Lower lobe of right lung (tissue), 2 donors: Measurements from ENCODE around the gene C2orf92. TPM values are rescaled to one million over a fixed set of nuclear protein-coding genes. Genes with fewer than 3 reads are reported as not detected.

Experiments used
- ATAC-seq, 2 donors: fragments of 200-7000 bp; cut with Tn5 transposase; one replicate each; pipeline ENCODE4 v1.9.1; 2020 to 2022; ENCODE audit warnings: mild to moderate bottlenecking in 2 of 2, moderate library complexity in 2 of 2
- DNase-seq: peaks from one replicate; pipeline ENCODE4 v3.0.0-alpha.2; 2020
- H3K27ac ChIP-seq: fragments of 200-600 bp; one replicate; pipeline ENCODE4 v1.8.0; 2022
- H3K27me3 ChIP-seq: fragments of 200-600 bp; one replicate; pipeline ENCODE4 v1.8.0; 2022; ENCODE audit warnings: low read depth
- H3K36me3 ChIP-seq: fragments of 200-600 bp; one replicate; pipeline ENCODE4 v1.8.0; 2022; ENCODE audit warnings: mild to moderate bottlenecking
- H3K4me1 ChIP-seq: fragments of 200-600 bp; one replicate; pipeline ENCODE4 v1.8.0; 2022
- H3K4me3 ChIP-seq: fragments of 200-600 bp; one replicate; pipeline ENCODE4 v1.8.0; 2022; ENCODE audit warnings: mild to moderate bottlenecking
- H3K9me3 ChIP-seq: fragments of 200-600 bp; one replicate; pipeline ENCODE4 v1.8.0; 2022
- intact Hi-C: fragments of 100-400 bp; cut with DNase I; formaldehyde crosslinking; loops from one replicate; pipeline ENCODE4 v1.11.0; 2022
- total RNA-seq: library from RNA; stranded (reverse); fragmentation: NEBNext Ultra II Directional; extraction: Animal tissue kit (Norgen Biotek cat#: 25700); gene quantifications from one replicate; pipeline ENCODE4 v1.2.1, GENCODE V29; 2021
- TF ChIP-seq, protein P1 (sequence below): fragments of 200-600 bp; IDR thresholded peaks from one replicate; pipeline ENCODE4 v1.8.0; 2022; ENCODE audit warnings: antibody characterized with exemption, mild to moderate bottlenecking
- donor health status: DM: no; HTN: yes; CAD: no; lungs with severe emphysema.

The C2orf92 gene
- total RNA-seq, 1 donor from 2014 or later, result 15.1 TPM

GRCh38 chr2:97741686-97742085 is 72.2 kb downstream of the C2orf92 start:
- ATAC-seq, result no peak
- intact Hi-C loops, result no loop called here
- no peak for DNase-seq
- Histone ChIP-seq H3K4me3 (no peak overlapping the region), H3K27ac (no peak overlapping the region), H3K36me3 (no peaks in the 10 kb centered on the region), H3K4me1 (peaks cover 7% of the 10 kb centered on the region), H3K9me3 (no peaks in the 10 kb centered on the region), H3K27me3 (no peaks in the 10 kb centered on the region)
- TF ChIP-seq, protein P1, sequence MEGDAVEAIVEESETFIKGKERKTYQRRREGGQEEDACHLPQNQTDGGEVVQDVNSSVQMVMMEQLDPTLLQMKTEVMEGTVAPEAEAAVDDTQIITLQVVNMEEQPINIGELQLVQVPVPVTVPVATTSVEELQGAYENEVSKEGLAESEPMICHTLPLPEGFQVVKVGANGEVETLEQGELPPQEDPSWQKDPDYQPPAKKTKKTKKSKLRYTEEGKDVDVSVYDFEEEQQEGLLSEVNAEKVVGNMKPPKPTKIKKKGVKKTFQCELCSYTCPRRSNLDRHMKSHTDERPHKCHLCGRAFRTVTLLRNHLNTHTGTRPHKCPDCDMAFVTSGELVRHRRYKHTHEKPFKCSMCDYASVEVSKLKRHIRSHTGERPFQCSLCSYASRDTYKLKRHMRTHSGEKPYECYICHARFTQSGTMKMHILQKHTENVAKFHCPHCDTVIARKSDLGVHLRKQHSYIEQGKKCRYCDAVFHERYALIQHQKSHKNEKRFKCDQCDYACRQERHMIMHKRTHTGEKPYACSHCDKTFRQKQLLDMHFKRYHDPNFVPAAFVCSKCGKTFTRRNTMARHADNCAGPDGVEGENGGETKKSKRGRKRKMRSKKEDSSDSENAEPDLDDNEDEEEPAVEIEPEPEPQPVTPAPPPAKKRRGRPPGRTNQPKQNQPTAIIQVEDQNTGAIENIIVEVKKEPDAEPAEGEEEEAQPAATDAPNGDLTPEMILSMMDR, result no peak

DNA sequence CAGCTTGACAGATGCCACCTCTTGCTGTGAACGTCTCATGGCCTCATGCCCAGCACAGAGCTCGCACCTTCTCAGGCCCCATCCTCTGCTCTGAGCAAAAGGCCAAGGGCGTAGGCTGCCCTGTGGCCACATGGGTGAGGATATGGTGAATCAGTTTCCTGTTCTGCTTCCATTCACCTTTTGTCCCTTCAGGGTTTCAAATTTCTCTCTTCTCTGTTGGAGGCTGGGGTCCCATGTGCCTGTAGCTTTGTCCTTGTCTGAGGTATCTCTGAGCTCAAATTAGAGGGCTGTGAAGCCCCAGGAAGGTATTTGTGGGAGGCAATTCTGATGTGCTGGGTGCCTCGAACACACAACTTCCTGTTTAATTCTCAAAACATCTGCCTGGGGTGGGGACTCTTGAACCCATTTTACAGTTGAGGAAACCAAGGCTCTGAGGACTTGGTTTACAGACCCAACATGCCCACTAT is 72.9 kb downstream of the C2orf92 start:
- Histone ChIP-seq H3K27ac (peak overlapping the region; percentile 4), H3K4me1 (peaks cover 7% of the 10 kb centered on the region), H3K9me3 (no peaks in the 10 kb centered on the region), H3K4me3 (no peak overlapping the region), H3K36me3 (no peaks in the 10 kb centered on the region), H3K27me3 (no peaks in the 10 kb centered on the region)
- no peak for DNase-seq
- intact Hi-C loops, result no loop called here
- ATAC-seq, result peak in 1 of 2 donors; percentile 16
- TF ChIP-seq, protein P1, result no peak

DNA sequence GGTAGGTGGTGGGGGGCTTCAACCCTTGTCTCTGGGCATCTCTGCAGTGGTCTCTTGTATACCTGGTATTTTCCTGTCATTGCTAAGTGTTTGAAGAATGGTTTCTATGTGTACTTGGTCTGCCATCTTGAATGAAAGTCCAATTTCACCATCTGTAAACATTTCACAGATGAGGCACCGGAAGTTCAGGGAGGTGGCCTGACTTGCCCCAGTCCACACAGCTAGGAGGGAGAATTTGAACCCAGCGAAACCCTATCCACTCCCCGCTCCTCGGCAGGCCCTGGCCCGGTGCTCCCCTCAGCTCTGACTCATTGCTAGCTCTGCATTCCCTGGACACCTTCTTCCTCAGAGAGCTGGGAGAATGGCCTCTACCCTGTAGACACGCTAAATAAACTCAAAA is 74.4 kb downstream of the C2orf92 start:
- Histone ChIP-seq H3K4me3 (no peak overlapping the region), H3K27me3 (no peaks in the 10 kb centered on the region), H3K4me1 (peaks cover 7% of the 10 kb centered on the region), H3K9me3 (no peaks in the 10 kb centered on the region), H3K36me3 (no peaks in the 10 kb centered on the region), H3K27ac (no peak overlapping the region)
- TF ChIP-seq, protein P1, result no peak
- no peak for DNase-seq
- intact Hi-C loops, result no loop called here
- ATAC-seq, result no peak

DNA sequence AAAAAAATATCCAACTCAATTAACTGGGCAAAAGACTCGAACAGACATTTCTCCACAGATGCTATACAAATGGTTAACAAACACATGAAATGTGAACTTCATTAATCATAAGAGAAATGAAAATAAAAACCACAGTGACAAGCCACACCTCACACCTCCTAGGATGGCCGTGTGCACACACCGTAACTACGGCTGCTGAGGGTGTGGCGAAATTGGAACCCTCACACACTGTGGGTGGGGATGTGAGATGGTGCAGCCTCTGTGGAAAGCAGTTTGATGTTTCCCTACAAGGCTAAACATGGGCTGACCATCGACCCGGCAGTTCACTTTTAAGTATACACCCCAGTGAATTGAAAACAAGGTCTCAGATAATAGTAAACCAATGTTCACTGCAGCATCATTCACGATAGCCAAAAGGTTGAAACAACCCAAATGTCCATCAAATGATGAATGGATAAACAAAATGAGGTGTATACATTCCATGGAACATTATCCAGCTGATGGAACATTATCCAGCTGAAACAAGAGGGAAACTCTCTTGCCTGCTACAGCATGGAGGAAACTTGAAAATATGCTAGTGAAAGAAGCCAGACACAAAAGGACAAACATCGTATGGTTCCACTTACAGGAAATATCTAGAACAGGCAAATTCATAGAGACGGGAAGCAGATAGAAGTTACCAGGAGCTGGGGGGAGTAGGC is 76.1 kb downstream of the C2orf92 start:
- DNase-seq (no peak), ATAC-seq (peak; percentile 50 to 52)
- TF ChIP-seq, protein P1, result no peak
- H3K27me3 ChIP-seq, result no peaks in the 10 kb centered on the region
- H3K4me3 ChIP-seq, result no peak overlapping the region
- H3K9me3 ChIP-seq, result no peaks in the 10 kb centered on the region
- H3K4me1 ChIP-seq, result peaks cover 7% of the 10 kb centered on the region
- intact Hi-C loops, result no loop called here
- no peaks in the 10 kb centered on the region for H3K36me3 ChIP-seq
- H3K27ac ChIP-seq, result no peak overlapping the region

DNA sequence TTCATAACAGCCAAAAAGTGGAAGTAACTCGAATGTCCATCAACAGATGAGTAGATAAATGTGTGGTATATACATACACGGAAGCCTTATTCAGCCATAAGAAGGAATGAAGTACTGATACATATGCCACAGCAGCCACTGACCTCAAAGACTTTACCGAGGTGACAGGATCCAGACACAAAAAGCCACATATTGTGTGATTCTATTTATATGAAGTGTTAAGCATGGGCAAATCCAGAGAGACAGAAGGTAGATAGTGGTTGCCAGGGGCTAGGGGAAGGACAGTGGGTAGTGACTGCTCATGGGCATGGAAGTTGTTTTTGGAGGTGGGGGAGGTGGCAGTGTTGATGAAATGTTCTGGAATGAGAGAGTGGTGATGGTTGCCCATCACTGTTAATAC is 77.8 kb downstream of the C2orf92 start:
- Histone ChIP-seq H3K36me3 (no peaks in the 10 kb centered on the region), H3K9me3 (no peaks in the 10 kb centered on the region), H3K4me3 (no peak overlapping the region), H3K27me3 (no peaks in the 10 kb centered on the region), H3K27ac (no peak overlapping the region), H3K4me1 (peaks cover 3% of the 10 kb centered on the region)
- TF ChIP-seq, protein P1, result no peak
- intact Hi-C loops, result no loop called here
- DNase-seq (no peak), ATAC-seq (no peak)
